Measurements from ENCODE around the gene EFHD1.
"Not testable (repeated sequence)": the region's sequence is repeated elsewhere in the genome, so short reads cannot be mapped to it uniquely, and the experiment has no call there.

Gene EFHD1

GRCh38 chr2:232696609-232697058 is 63.2 kb downstream of the EFHD1 start:
- DNase-seq (ENCODE audit: low read depth) = no peak

DNA sequence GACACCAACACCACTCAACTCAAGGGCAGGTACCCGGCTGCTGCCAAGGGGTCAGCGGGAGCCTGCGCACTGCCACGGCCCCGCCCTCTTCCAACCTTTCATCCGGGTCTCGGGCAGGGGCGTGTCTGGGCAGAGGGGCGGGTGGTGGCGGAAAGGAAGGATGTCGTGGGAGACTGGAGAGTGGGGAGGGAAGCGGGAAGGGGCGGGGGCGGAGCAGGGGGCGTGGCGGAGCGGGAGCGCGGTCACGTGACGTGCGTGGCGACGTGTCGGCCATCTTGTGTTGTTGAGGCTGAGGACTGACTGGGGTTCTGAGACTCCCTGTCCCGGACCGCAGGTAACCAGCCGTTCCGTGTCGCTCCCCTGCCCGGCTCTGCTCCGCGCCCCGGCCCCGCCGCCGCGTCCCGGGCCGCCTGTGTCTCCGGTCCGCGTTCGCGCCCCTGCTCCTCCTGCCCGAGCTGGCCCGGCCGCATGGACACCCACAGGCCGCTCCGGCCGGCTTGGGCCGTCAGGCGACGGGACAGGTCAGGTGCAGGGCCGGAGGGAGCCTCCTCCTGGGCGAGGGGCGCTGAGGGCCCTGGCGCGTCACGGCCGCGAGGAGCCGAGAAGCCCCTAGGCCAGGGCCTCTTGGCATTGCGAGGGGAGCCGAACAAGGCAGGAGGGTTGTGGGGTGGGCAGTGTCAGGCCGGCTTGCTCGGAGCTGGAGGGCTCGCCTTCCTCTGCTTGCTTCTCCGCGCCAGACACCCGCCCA is 63.8 kb downstream of the EFHD1 start, which contains the start of gene GIGYF2:
Gene GIGYF2 (plus strand): TSS at position 273 of the 748 bp plus-strand sequence. CDS start 37,867 bp downstream, outside the sequence.
- peak; percentile 70 for DNase-seq (ENCODE audit: low read depth)

DNA sequence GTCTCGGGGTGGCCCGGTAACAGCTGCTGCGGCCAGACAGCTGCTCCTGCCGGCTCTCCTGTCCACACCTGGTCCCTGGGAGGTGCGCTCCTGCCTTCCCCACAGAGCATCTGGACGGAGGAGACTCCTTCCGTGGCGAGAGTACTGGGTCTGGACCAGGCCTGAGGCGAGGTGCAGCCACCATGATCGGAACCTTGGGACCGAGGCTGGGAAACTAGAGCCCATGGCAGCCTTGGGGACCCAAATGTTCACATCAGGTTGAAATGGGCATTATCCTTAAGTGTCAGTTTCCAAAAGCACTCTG is 64.4 kb downstream of the EFHD1 start:
- no peak for DNase-seq (ENCODE audit: low read depth)

- DNase-seq (ENCODE audit: low read depth) = no peak
Measured at GRCh38 chr2:232698556-232699091, 65.2 kb downstream of the EFHD1 start.

GRCh38 chr2:232699110-232699509 is 65.7 kb downstream of the EFHD1 start:
- no peak for DNase-seq (ENCODE audit: low read depth)

- DNase-seq (ENCODE audit: low read depth) = no peak
Measured at GRCh38 chr2:232700154-232700553, 66.8 kb downstream of the EFHD1 start.

DNA sequence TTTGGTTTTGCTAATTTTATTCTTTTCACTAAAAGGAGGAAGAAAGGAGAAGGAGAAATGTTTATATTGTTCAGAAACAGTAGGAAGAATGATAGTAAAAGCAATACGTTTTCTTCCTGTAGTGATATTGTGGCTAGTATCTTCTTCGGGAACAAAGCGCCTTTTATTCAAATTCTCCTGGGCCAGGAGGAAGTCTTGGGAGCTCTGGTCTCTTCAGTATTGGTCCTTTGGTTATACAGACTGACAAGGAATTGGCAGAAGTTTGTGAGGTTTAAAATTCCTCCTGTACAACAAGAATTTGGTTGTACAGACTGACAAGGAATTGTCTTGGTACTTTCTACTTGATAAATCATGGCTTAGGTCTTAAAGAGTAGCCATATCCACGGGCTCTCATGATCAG is 73.7 kb downstream of the EFHD1 start:
- DNase-seq (ENCODE audit: low read depth) = no peak

GRCh38 chr2:232713505-232713904 is 80.1 kb downstream of the EFHD1 start:
- DNase-seq (ENCODE audit: low read depth) = no peak

DNA sequence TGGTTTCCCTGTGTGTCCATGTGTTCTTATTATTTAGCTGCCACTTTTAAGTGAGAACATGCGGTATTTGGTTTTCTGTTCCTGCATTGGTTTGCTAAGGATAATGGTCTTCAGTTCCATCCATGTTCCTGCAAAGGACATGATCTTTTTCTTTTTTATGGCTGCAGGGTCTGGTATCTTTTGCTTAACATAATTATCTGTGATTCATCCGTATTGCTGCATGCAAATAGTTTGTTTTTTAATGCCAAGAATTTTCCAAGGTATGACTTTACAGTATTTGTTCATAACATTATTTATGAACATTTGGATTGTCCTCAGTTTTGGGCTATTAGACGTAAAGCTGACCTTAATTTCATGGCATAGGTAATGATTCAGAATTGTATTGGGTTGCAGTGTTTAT is 81.6 kb downstream of the EFHD1 start:
- DNase-seq (ENCODE audit: low read depth) = no peak

DNA sequence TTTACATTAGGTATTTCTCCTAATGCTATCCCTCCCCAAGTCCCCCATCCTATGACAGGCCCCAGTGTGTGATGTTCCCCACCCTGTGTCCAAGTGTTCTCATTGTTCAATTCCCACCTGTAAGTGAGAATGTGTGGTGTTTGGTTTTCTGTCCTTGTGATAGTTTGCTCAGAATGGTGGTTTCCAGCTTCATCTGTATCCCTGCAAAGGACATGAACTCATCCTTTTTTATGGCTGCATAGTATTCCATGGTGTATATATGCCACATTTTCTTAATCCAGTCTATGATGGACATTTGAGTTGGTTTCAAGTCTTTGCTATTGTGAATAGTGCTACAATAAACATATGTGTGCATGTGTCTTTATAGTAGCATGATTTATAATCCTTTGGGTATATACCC is 86.7 kb downstream of the EFHD1 start:
- not testable (repeated sequence) for DNase-seq (ENCODE audit: low read depth)

DNA sequence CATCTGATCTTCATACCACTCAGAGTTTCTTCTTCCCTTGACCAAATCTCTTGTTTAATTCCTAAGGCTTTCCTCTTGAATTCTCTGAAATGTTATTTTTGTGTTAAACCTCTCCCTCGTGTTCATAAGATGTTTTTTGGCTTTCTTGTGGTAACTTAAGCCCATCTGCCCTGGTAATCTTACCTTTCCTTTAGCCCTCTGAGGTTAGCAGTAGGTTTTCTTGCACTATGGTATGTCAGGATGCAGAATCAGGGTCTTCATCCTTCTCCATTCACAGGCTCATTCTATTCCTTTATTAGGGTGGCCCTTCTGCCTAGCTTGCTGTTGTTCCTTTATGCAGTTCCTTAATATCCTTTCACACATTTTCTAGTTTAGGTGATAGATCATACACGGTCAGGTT is 87.9 kb downstream of the EFHD1 start:
- DNase-seq (ENCODE audit: low read depth) = no peak

GRCh38 chr2:232721882-232722281 is 88.5 kb downstream of the EFHD1 start:
- DNase-seq (ENCODE audit: low read depth) = no peak

GRCh38 chr2:232723027-232723426 is 89.6 kb downstream of the EFHD1 start:
- no peak for DNase-seq (ENCODE audit: low read depth)

GRCh38 chr2:232728785-232729184 is 95.4 kb downstream of the EFHD1 start:
- DNase-seq (ENCODE audit: low read depth) = no peak

- DNase-seq (ENCODE audit: low read depth) = no peak
Measured at GRCh38 chr2:232731470-232731869, 98.1 kb downstream of the EFHD1 start.
